Caco-2 (cell line): ENCODE measurements around the gene RYR1. TPM values are rescaled to one million over a fixed set of nuclear protein-coding genes. Genes with fewer than 3 reads are reported as not detected.
A peak's percentile ranks its signal among the peaks of the same experiment; 100 is the strongest.

Source experiments
- BruUV-seq: library from RNA; stranded (reverse); fragments of 400-500 nt; replicated peaks from 2 replicates; lab custom pipeline; 2021; lab: Mats Ljungman, UMichigan
- CTCF ChIA-PET: fragments of 300-600 bp; sonication (Branson Sonifier 250); formaldehyde crosslinking; loops from one replicate; lab custom pipeline; 2022; ENCODE audit warnings: antibody characterized with exemption; lab: Charles Lee
- POLR2A ChIA-PET: fragments of 300-600 bp; sonication (Branson Sonifier 250); formaldehyde crosslinking; loops from one replicate; lab custom pipeline; 2022; ENCODE audit warnings: antibody characterized with exemption; lab: Charles Lee
- DNase-seq, 2 experiments: peaks; one replicate each; pipeline versions ENCODE4 v3.0.0 to v3.0.0-alpha.2; 2020 to 2022
- H3K27me3 ChIP-seq: replicated peaks from 2 replicates; pipeline ENCODE4 v1.6.0; 2011; ENCODE audit warnings: low read length; ENCODE audit not compliant: control insufficient read depth, insufficient read depth
- H3K36me3 ChIP-seq: 2 replicates; pipeline ENCODE4 v1.5.1; 2011; ENCODE audit warnings: low read length; ENCODE audit not compliant: control insufficient read depth, insufficient read depth
- H3K4me1 ChIP-seq: fragments of 250-450 bp; sonication (Bioruptor Pico); 2 replicates; pipeline ENCODE4 v1.5.1; 2020; ENCODE audit warnings: mild to moderate bottlenecking
- H3K4me3 ChIP-seq: 2 replicates; pipeline ENCODE4 v1.5.1; 2011; ENCODE audit warnings: low read depth, mild to moderate bottlenecking, control low read depth, low read length
- H3K9me3 ChIP-seq: fragments of 250-450 bp; sonication (Bioruptor Pico); 2 replicates; pipeline ENCODE4 v1.5.1; 2020; ENCODE audit warnings: mild to moderate bottlenecking, moderate library complexity
- H3K27ac Mint-ChIP-seq: one replicate; pipeline ENCODE4 v1.8.0; 2022; ENCODE audit warnings: mixed read lengths; ENCODE audit not compliant: unreplicated experiment
- H3K27me3 Mint-ChIP-seq: one replicate; pipeline ENCODE4 v1.8.0; 2022; ENCODE audit warnings: mixed read lengths; ENCODE audit not compliant: insufficient read depth, unreplicated experiment
- H3K36me3 Mint-ChIP-seq: one replicate; pipeline ENCODE4 v1.8.0; 2022; ENCODE audit warnings: mild to moderate bottlenecking, mixed read lengths; ENCODE audit not compliant: insufficient read depth, unreplicated experiment
- H3K4me1 Mint-ChIP-seq: one replicate; pipeline ENCODE4 v1.8.0; 2022; ENCODE audit warnings: low read depth, mixed read lengths; ENCODE audit not compliant: unreplicated experiment
- H3K4me3 Mint-ChIP-seq: one replicate; pipeline ENCODE4 v1.8.0; 2022; ENCODE audit warnings: mild to moderate bottlenecking, moderate library complexity, mixed read lengths; ENCODE audit not compliant: unreplicated experiment
- H3K9me3 Mint-ChIP-seq: one replicate; pipeline ENCODE4 v1.8.0; 2022; ENCODE audit warnings: mixed read lengths; ENCODE audit not compliant: unreplicated experiment
- CTCF ChIP-seq, 2 experiments: fragments of 200-600 bp in 1 of 2; IDR thresholded peaks; 1 replicate in 1 of 2; 2 replicates in 1 of 2; pipeline versions ENCODE4 v1.5.1 to v1.8.0; 2011 to 2022; ENCODE audit warnings: antibody characterized with exemption in 1 of 2, control low read depth in 1 of 2, inconsistent platforms in 1 of 2, low read depth in 1 of 2, low read length in 1 of 2, mild to moderate bottlenecking in 1 of 2, moderate library complexity in 1 of 2; ENCODE audit not compliant: insufficient read depth in 1 of 2, severe bottlenecking in 1 of 2, unreplicated experiment in 1 of 2
- intact Hi-C: fragments of 100-400 bp; cut with micrococcal nuclease; formaldehyde crosslinking; loops from one replicate; pipeline ENCODE4 v1.10.0; 2022; ENCODE audit not compliant: unreplicated experiment
- total RNA-seq: library from RNA; stranded (reverse); gene quantifications from 2 replicates; pipeline ENCODE4 v1.2.3, GENCODE V29; 2022

Gene RYR1
- total RNA-seq, 1 experiment from 2014 or later = 5.6 TPM

GRCh38 chr19:38635483-38636399 is 202.2 kb downstream of the RYR1 start:
- peaks cover 27% of the 10 kb centered on the region for H3K4me1 Mint-ChIP-seq
- intact Hi-C loops = loop anchor here (1.0 to 10.0 kb wide), 3 partner anchors 51 to 201 kb away; no protein-coding TSS in a partner anchor
- Histone ChIP-seq H3K36me3 (peaks cover 4% of the 10 kb centered on the region), H3K4me1 (peaks cover 58% of the 10 kb centered on the region), H3K4me3 (no peak overlapping the region), H3K9me3 (no peaks in the 10 kb centered on the region), H3K27me3 (no peaks in the 10 kb centered on the region)
- H3K4me3 Mint-ChIP-seq = no peak overlapping the region
- ChIA-PET CTCF (interaction anchor here (0.7 to 2.5 kb wide), 8 partner anchors 9 to 233 kb away, joined by 3 to 30 read pairs (median 5); partner anchors contain the start of genes ACTN4, EIF3K and FAM98C), POLR2A (interaction anchor here (1.2 kb wide), 1 partner anchor 187 kb away, joined by 3 read pairs; no protein-coding TSS in a partner anchor)
- H3K27me3 Mint-ChIP-seq = no peaks in the 10 kb centered on the region
- peak overlapping the region; percentile 7 for H3K27ac Mint-ChIP-seq
- H3K9me3 Mint-ChIP-seq = peaks cover 10% of the 10 kb centered on the region
- DNase-seq = no peak
- BruUV-seq = no TSS peak
- TF ChIP-seq CTCF (IDR thresholded peaks at IDR 0.05; ENCODE audit: insufficient read depth in 1 of 2, low read depth in 1 of 2, low read length in 1 of 2, severe bottlenecking in 1 of 2, unreplicated experiment in 1 of 2) = no peak
- peaks cover 66% of the 10 kb centered on the region for H3K36me3 Mint-ChIP-seq

Other genes with a start within 250 kb of the RYR1 start
- 3.6 and 5.0 TPM in 2 replicates for gene DPF1, start 209.5 kb upstream of the RYR1 start, total RNA-seq
- gene PPP1R14A, start 177.3 kb upstream of the RYR1 start, total RNA-seq = 11.1 and 13.8 TPM in 2 replicates
- gene SPINT2, start 169.1 kb upstream of the RYR1 start, total RNA-seq = 728 and 748 TPM in 2 replicates
- gene C19orf33, start 129.4 kb upstream of the RYR1 start, total RNA-seq = 12.7 and 18.6 TPM in 2 replicates
- 61.7 and 66.7 TPM in 2 replicates for gene YIF1B, start 117.7 kb upstream of the RYR1 start, total RNA-seq
- 6.1 and 7.8 TPM in 2 replicates for gene KCNK6, start 113.8 kb upstream of the RYR1 start, total RNA-seq
- 12.4 and 14.0 TPM in 2 replicates for gene CATSPERG, start 97.9 kb upstream of the RYR1 start, total RNA-seq
- 264 and 274 TPM in 2 replicates for gene PSMD8, start 59.1 kb upstream of the RYR1 start, total RNA-seq
- gene GGN, start 45.7 kb upstream of the RYR1 start, total RNA-seq = 0.79 TPM in 1 of 2 replicates, not detected in the other
- 2.9 and 3.5 TPM in 2 replicates for gene SPRED3, start 45.0 kb upstream of the RYR1 start, total RNA-seq
- gene FAM98C, start 30.6 kb upstream of the RYR1 start, total RNA-seq = 17.3 and 19.7 TPM in 2 replicates
- gene RASGRP4, start 7.5 kb upstream of the RYR1 start, total RNA-seq = not detected in 2 replicates
- 1.7 and 2.4 TPM in 2 replicates for gene MAP4K1, start 184.3 kb downstream of the RYR1 start, total RNA-seq
- gene EIF3K, start 185.5 kb downstream of the RYR1 start, total RNA-seq = 354 and 380 TPM in 2 replicates
- gene ACTN4, start 214.0 kb downstream of the RYR1 start, total RNA-seq = 605 and 658 TPM in 2 replicates